HCT116 (cell line): ENCODE data around the gene RARB. TPM values are rescaled to one million over a fixed set of nuclear protein-coding genes. Genes with fewer than 3 reads are reported as not detected.

Source experiments
- ATAC-seq: fragments of 200-7000 bp; cut with Tn5 transposase; 2 replicates; pipeline ENCODE4 v1.9.1; 2020; ENCODE audit warnings: mild to moderate bottlenecking, moderate library complexity
- BruUV-seq: library from RNA; stranded (reverse); fragments of 400-500 nt; replicated peaks from 2 replicates; lab custom pipeline; 2021; lab: Mats Ljungman, UMichigan
- CTCF ChIA-PET: fragments of 300-600 bp; sonication (Branson Sonifier 250); formaldehyde crosslinking; loops from one replicate; lab custom pipeline; 2021; ENCODE audit warnings: antibody characterized with exemption; lab: Charles Lee
- POLR2A ChIA-PET: fragments of 300-600, 350-600 bp; sonication (Branson Sonifier 250); formaldehyde crosslinking; loops from one replicate; lab custom pipeline; 2021; ENCODE audit warnings: antibody characterized with exemption; lab: Charles Lee
- RAD21 ChIA-PET, 2 experiments: fragments of 300-600 bp; sonication (Branson Sonifier 250); formaldehyde crosslinking; loops; one replicate each; lab custom pipeline; 2023; ENCODE audit warnings: low total read pairs in 2 of 2; ENCODE audit not compliant: uncharacterized antibody in 2 of 2, unreplicated experiment in 2 of 2, low non-redundant PET in 1 of 2; lab: Charles Lee
- DNase-seq: peaks from one replicate; pipeline ENCODE4 v3.0.0-alpha.2; 2010; ENCODE audit warnings: low read depth, low spot score
- H2AFZ ChIP-seq: fragments of 200-600 bp; shearing (Covaris generic), sonication (generic); 2 replicates; pipeline ENCODE4 v1.6.1; 2017; ENCODE audit warnings: low read depth, mixed run types, mixed read lengths, antibody characterized with exemption, low read length; ENCODE audit not compliant: poor library complexity, severe bottlenecking
- H3K27ac ChIP-seq: 2 replicates; pipeline ENCODE4 v1.5.1; 2012; ENCODE audit warnings: low read depth, low read length
- H3K27me3 ChIP-seq: fragments of 200-600 bp; sonication (generic); 2 replicates; pipeline ENCODE4 v1.6.1; 2016; ENCODE audit warnings: mixed run types, low read length, mixed read lengths; ENCODE audit not compliant: insufficient read depth
- H3K36me3 ChIP-seq, 2 experiments: fragments of 200-500 bp in 1 of 2; fragments of 200-600 bp in 1 of 2; sonication (Bioruptor generic) in 1 of 2; sonication (generic) in 1 of 2; 2 replicates each; pipeline versions ENCODE4 v1.5.1 to v1.6.1; 2014 to 2016; ENCODE audit warnings: low read length in 2 of 2, inconsistent platforms in 1 of 2, mixed read lengths in 1 of 2, mixed run types in 1 of 2; ENCODE audit not compliant: insufficient read depth in 2 of 2, control insufficient read depth in 1 of 2
- H3K4me1 ChIP-seq, 2 experiments: fragments of 200-600 bp in 1 of 2; sonication (generic) in 1 of 2; 2 replicates each; pipeline versions ENCODE4 v1.5.1 to v1.6.1; 2012 to 2017; ENCODE audit warnings: low read length in 2 of 2, inconsistent platforms in 1 of 2, mild to moderate bottlenecking in 1 of 2, mixed read lengths in 1 of 2, mixed run types in 1 of 2, moderate library complexity in 1 of 2; ENCODE audit not compliant: insufficient read depth in 2 of 2, control insufficient read depth in 1 of 2
- H3K4me2 ChIP-seq: fragments of 200-600 bp; sonication (generic); 2 replicates; pipeline ENCODE4 v1.6.1; 2017; ENCODE audit warnings: mixed run types, low read length, mixed read lengths
- H3K4me3 ChIP-seq, 2 experiments: fragments of 200-600 bp in 1 of 2; sonication (generic) in 1 of 2; replicated peaks in 1 of 2; 2 replicates each; pipeline ENCODE4 v1.5.1; 2011 to 2016; ENCODE audit warnings: low read length in 2 of 2, control low read depth in 1 of 2, low read depth in 1 of 2, mild to moderate bottlenecking in 1 of 2, mixed read lengths in 1 of 2, mixed run types in 1 of 2
- H3K79me2 ChIP-seq: fragments of 200-600 bp; sonication (generic); 2 replicates; pipeline ENCODE4 v1.6.1; 2017; ENCODE audit warnings: mild to moderate bottlenecking, mixed run types, low read length, moderate library complexity, mixed read lengths; ENCODE audit not compliant: insufficient read depth
- H3K9ac ChIP-seq: fragments of 200-600 bp; sonication (generic); 2 replicates; pipeline ENCODE4 v1.6.1; 2016; ENCODE audit warnings: low read length, mixed read lengths
- H3K9me2 ChIP-seq: fragments of 200-600 bp; sonication (generic), shearing (Covaris generic); 2 replicates; pipeline ENCODE4 v1.6.1; 2017; ENCODE audit warnings: mixed run types, mild to moderate bottlenecking, moderate library complexity; ENCODE audit not compliant: insufficient read depth
- H3K9me3 ChIP-seq, 2 experiments: fragments of 200-500 bp in 1 of 2; fragments of 200-600 bp in 1 of 2; sonication (Bioruptor generic) in 1 of 2; sonication (generic) in 1 of 2; 2 replicates each; pipeline ENCODE4 v1.6.1; 2014 to 2017; ENCODE audit warnings: low read length in 2 of 2, mixed read lengths in 2 of 2, inconsistent platforms in 1 of 2, low read depth in 1 of 2, mild to moderate bottlenecking in 1 of 2, mixed run types in 1 of 2, moderate library complexity in 1 of 2; ENCODE audit not compliant: control insufficient read depth in 1 of 2, insufficient read depth in 1 of 2
- H4K20me1 ChIP-seq: fragments of 200-600 bp; sonication (generic), shearing (Covaris generic); 2 replicates; pipeline ENCODE4 v1.6.1; 2017; ENCODE audit warnings: mixed run types, mild to moderate bottlenecking, moderate library complexity; ENCODE audit not compliant: insufficient read depth
- CBX3 ChIP-seq: IDR thresholded peaks from 2 replicates; pipeline ENCODE4 v1.6.1; 2012; ENCODE audit warnings: low read depth
- CEBPB ChIP-seq: IDR thresholded peaks from 2 replicates; pipeline ENCODE4 v1.6.1; 2012; ENCODE audit warnings: low read depth
- ELF1 ChIP-seq: IDR thresholded peaks from 2 replicates; pipeline ENCODE4 v1.6.1; 2012; ENCODE audit warnings: low read depth, borderline replicate concordance
- JUND ChIP-seq: IDR thresholded peaks from 2 replicates; pipeline ENCODE4 v1.6.1; 2012
- POLR2A ChIP-seq: IDR thresholded peaks from 2 replicates; pipeline ENCODE4 v1.7.0; 2011; ENCODE audit warnings: borderline replicate concordance; ENCODE audit not compliant: insufficient read depth, insufficient read length; ENCODE audit errors: extremely low read depth
- RAD21 ChIP-seq: IDR thresholded peaks from 2 replicates; pipeline ENCODE4 v1.6.1; 2012; ENCODE audit warnings: low read depth, mild to moderate bottlenecking
- SP1 ChIP-seq: IDR thresholded peaks from 2 replicates; pipeline ENCODE4 v1.6.1; 2012; ENCODE audit warnings: low read depth
- SRF ChIP-seq: IDR thresholded peaks from 2 replicates; pipeline ENCODE4 v1.6.1; 2012; ENCODE audit warnings: low read depth
- TCF7L2 ChIP-seq: IDR thresholded peaks from 2 replicates; pipeline ENCODE4 v1.7.0; 2011; ENCODE audit warnings: borderline replicate concordance, inconsistent platforms; ENCODE audit not compliant: insufficient read depth, insufficient read length; ENCODE audit errors: extremely low read depth
- YY1 ChIP-seq: IDR thresholded peaks from 2 replicates; pipeline ENCODE4 v1.6.1; 2011; ENCODE audit warnings: low read length, low read depth, moderate library complexity, mild to moderate bottlenecking; ENCODE audit not compliant: insufficient replicate concordance; ENCODE audit errors: extremely low read depth
- ZFX ChIP-seq: fragments of 450-650 bp; IDR thresholded peaks from 2 replicates; pipeline ENCODE4 v1.6.1; 2017
- ZNF274 ChIP-seq: fragments of 200-500 bp; sonication (Bioruptor generic); IDR thresholded peaks from 2 replicates; pipeline ENCODE4 v1.6.1; 2014; ENCODE audit warnings: mild to moderate bottlenecking, low read depth, low read length, inconsistent platforms
- intact Hi-C: fragments of 100-400 bp; cut with micrococcal nuclease; formaldehyde crosslinking; loops from 2 replicates; pipeline ENCODE4 v1.10.0; 2022
- total RNA-seq: library from RNA; stranded (reverse); gene quantifications from one replicate; pipeline ENCODE4 v1.2.1, GENCODE V29; 2021; ENCODE audit not compliant: unreplicated experiment
- TF ChIP-seq, protein P1 (sequence below): IDR thresholded peaks from 2 replicates; pipeline ENCODE4 v1.6.1; 2012; ENCODE audit warnings: low read depth
- TF ChIP-seq, protein P2 (sequence below): IDR thresholded peaks from 2 replicates; pipeline ENCODE4 v1.6.1; 2012
- TF ChIP-seq, protein P3 (sequence below): IDR thresholded peaks from 2 replicates; pipeline ENCODE4 v1.6.1; 2012

RARB gene
- total RNA-seq, 1 experiment from 2014 or later: not detected

DNA sequence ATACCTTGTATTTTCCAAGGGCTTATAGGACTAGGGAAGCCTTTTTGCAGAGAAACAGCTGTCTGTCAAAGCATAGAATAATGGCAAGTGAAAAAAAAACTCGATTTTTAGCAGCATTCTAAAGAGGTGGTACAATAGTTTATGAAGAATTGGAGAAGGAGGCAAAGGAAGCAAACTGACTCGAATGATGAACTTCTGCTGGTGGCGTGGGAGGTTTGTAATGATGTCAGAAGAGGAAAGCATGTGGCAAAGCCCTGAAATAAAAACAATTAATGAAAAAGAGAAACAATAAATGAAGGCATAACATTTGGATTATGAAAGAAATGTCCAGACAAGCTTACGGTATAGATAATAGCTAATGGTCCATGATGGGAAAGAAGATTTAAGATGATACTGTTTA, 77.5 kb downstream of the RARB start:
- POLR2A ChIA-PET: no interaction called here
- CTCF ChIA-PET: no interaction called here
- Histone ChIP-seq H3K4me1 (no peaks in the 10 kb centered on the region), H3K4me2 (no peak overlapping the region), H3K79me2 (no peaks in the 10 kb centered on the region), H3K9me2 (no peaks in the 10 kb centered on the region), H4K20me1 (no peaks in the 10 kb centered on the region), H3K4me3 (no peak overlapping the region), H3K9me3 (no peaks in the 10 kb centered on the region), H3K27ac (no peak overlapping the region), H2AFZ (no peak overlapping the region), H3K9ac (no peak overlapping the region), H3K36me3 (no peaks in the 10 kb centered on the region), H3K27me3 (peaks cover 22% of the 10 kb centered on the region)
- TF ChIP-seq SP1: no peak
- no peak for TF ChIP-seq ZNF274
- TF ChIP-seq JUND: no peak
- TF ChIP-seq ELF1: no peak
- TF ChIP-seq, protein P1, sequence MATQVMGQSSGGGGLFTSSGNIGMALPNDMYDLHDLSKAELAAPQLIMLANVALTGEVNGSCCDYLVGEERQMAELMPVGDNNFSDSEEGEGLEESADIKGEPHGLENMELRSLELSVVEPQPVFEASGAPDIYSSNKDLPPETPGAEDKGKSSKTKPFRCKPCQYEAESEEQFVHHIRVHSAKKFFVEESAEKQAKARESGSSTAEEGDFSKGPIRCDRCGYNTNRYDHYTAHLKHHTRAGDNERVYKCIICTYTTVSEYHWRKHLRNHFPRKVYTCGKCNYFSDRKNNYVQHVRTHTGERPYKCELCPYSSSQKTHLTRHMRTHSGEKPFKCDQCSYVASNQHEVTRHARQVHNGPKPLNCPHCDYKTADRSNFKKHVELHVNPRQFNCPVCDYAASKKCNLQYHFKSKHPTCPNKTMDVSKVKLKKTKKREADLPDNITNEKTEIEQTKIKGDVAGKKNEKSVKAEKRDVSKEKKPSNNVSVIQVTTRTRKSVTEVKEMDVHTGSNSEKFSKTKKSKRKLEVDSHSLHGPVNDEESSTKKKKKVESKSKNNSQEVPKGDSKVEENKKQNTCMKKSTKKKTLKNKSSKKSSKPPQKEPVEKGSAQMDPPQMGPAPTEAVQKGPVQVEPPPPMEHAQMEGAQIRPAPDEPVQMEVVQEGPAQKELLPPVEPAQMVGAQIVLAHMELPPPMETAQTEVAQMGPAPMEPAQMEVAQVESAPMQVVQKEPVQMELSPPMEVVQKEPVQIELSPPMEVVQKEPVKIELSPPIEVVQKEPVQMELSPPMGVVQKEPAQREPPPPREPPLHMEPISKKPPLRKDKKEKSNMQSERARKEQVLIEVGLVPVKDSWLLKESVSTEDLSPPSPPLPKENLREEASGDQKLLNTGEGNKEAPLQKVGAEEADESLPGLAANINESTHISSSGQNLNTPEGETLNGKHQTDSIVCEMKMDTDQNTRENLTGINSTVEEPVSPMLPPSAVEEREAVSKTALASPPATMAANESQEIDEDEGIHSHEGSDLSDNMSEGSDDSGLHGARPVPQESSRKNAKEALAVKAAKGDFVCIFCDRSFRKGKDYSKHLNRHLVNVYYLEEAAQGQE: no peak
- BruUV-seq: no TSS peak
- intact Hi-C loops: no loop called here
- ATAC-seq: no peak
- DNase-seq: no peak
- RAD21 ChIA-PET: no interaction called here

DNA sequence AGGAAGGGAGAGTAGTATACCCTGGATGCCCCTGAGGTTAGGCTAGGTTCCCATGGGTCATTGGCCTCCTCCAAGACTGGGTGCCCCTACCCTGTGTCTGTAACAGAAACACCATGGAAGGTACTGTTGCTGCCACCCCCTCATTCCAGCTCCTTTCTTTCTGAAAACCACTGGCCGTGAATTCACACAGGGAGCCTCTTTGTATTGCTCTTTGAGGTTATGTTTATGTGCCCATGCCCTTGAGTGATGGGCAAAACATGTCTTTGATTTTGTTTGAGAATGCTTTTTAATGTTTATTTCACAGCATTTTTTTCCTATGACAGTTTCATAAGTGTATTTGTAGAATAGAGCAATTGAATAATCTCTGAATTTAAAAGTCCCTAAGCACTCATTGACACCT, 79.7 kb downstream of the RARB start:
- no peak for DNase-seq
- ChIA-PET CTCF (no interaction called here), RAD21 (no interaction called here), POLR2A (no interaction called here)
- H4K20me1 ChIP-seq: no peaks in the 10 kb centered on the region
- no TSS peak for BruUV-seq
- H3K9me3 ChIP-seq: no peaks in the 10 kb centered on the region
- peaks cover 7% of the 10 kb centered on the region; the same call in 1 of the 2 replicates for H3K27me3 ChIP-seq
- H2AFZ ChIP-seq: no peak overlapping the region
- no peak for ATAC-seq
- no peak overlapping the region for H3K9ac ChIP-seq
- no peak overlapping the region for H3K4me3 ChIP-seq
- H3K27ac ChIP-seq: no peak overlapping the region
- no peak overlapping the region for H3K4me2 ChIP-seq
- no peaks in the 10 kb centered on the region for H3K9me2 ChIP-seq
- H3K36me3 ChIP-seq: no peaks in the 10 kb centered on the region
- intact Hi-C loops: no loop called here
- H3K4me1 ChIP-seq: no peaks in the 10 kb centered on the region
- no peaks in the 10 kb centered on the region for H3K79me2 ChIP-seq
- TF ChIP-seq TCF7L2: no peak
- TF ChIP-seq POLR2A: no peak
- no peak for TF ChIP-seq SRF
- TF ChIP-seq YY1: no peak
- TF ChIP-seq, protein P1: no peak
- TF ChIP-seq CEBPB: no peak
- no peak for TF ChIP-seq ZFX
- no peak for TF ChIP-seq CBX3
- TF ChIP-seq RAD21: no peak
- TF ChIP-seq, protein P2, sequence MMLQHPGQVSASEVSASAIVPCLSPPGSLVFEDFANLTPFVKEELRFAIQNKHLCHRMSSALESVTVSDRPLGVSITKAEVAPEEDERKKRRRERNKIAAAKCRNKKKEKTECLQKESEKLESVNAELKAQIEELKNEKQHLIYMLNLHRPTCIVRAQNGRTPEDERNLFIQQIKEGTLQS: no peak
- TF ChIP-seq, protein P3, sequence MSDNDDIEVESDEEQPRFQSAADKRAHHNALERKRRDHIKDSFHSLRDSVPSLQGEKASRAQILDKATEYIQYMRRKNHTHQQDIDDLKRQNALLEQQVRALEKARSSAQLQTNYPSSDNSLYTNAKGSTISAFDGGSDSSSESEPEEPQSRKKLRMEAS: no peak
- TF ChIP-seq ELF1: no peak
